ENCODE measurements around the gene LRFN2. TPM values are rescaled to one million over a fixed set of nuclear protein-coding genes. Genes with fewer than 3 reads are reported as not detected.
A peak's percentile ranks its signal among the peaks of the same experiment; 100 is the strongest.

The LRFN2 gene
- total RNA-seq, 6 donors from 2014 or later, result 0.06 to 0.20 TPM; not detected in 4

DNA sequence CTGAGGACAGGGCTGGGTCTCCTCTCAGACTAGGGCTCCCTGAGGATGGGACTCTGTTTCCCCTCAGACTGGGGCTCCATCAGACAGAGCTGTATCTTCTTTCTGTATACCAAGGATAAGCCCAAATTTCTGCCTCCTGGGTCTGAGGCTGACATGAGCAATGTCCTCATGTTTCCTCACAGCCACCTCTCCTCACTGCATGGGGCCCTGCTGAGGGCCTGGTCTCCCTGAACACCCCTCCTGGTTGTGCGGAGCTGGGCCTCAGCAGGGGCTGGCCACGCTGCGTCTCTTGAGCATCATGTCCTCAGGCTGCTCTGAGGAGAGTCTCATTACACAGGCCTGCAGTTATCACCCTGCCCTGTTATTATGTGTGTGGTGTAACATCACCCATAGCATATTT lies 144.6 kb downstream of the LRFN2 start:
- DNase-seq, result peak in 1 of 2 donors; percentile 20
- WGBS, 2 donors, result 89 to 98% methylated on average over 3 of the region's 3 CpGs
- TF ChIP-seq POLR2AphosphoS5 (IDR thresholded peaks at IDR 0.05) (no peak), EP300 (IDR thresholded peaks at IDR 0.05) (no peak)

DNA sequence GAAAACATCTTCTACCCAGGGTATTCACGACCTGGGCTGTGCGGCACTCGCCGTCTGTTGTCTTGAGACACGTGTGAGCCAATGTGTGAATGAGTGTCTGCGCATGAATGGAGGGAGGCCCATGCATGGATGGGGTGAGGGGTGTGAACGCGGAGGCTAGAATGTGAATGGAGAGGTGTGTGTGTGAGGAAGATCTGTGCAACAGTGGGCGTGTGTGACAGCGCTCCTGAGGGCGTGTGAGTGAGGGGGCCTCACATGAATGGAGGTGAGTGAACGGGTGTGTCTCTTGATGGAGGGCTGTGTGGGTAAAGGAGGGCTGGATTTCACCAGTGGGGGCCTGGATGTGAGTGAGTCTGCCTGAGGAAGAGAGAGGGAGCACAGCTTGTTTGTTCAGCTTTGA lies 146.0 kb downstream of the LRFN2 start:
- ATAC-seq (ENCODE audit: low FRiP score in 2 of 2) (no peak), DNase-seq (no peak)
- H3K27me3 ChIP-seq, result no peaks in the 10 kb centered on the region
- H3K4me3 ChIP-seq, result no peak overlapping the region
- H3K9me3 ChIP-seq, result no peaks in the 10 kb centered on the region
- no peaks in the 10 kb centered on the region for H3K4me1 ChIP-seq
- 89 to 94% methylated on average over 12 of the region's 12 CpGs for whole genome bisulfite sequencing, 2 donors
- no peaks in the 10 kb centered on the region for H3K36me3 ChIP-seq
- TF ChIP-seq EP300 (IDR thresholded peaks at IDR 0.05), result no peak
- TF ChIP-seq, protein P1, sequence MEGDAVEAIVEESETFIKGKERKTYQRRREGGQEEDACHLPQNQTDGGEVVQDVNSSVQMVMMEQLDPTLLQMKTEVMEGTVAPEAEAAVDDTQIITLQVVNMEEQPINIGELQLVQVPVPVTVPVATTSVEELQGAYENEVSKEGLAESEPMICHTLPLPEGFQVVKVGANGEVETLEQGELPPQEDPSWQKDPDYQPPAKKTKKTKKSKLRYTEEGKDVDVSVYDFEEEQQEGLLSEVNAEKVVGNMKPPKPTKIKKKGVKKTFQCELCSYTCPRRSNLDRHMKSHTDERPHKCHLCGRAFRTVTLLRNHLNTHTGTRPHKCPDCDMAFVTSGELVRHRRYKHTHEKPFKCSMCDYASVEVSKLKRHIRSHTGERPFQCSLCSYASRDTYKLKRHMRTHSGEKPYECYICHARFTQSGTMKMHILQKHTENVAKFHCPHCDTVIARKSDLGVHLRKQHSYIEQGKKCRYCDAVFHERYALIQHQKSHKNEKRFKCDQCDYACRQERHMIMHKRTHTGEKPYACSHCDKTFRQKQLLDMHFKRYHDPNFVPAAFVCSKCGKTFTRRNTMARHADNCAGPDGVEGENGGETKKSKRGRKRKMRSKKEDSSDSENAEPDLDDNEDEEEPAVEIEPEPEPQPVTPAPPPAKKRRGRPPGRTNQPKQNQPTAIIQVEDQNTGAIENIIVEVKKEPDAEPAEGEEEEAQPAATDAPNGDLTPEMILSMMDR (IDR thresholded peaks at IDR 0.05), result no peak
- TF ChIP-seq POLR2A (IDR thresholded peaks at IDR 0.05), result no peak
- no peak for TF ChIP-seq POLR2AphosphoS5 (IDR thresholded peaks at IDR 0.05)
- no peak overlapping the region for H3K27ac ChIP-seq

More for the DNA sequence above, 144.6 kb downstream of the LRFN2 start:
- H3K9me3 ChIP-seq, result no peaks in the 10 kb centered on the region
- no peaks in the 10 kb centered on the region for H3K27me3 ChIP-seq
- H3K36me3 ChIP-seq, result no peaks in the 10 kb centered on the region
- H3K4me3 ChIP-seq, result no peak overlapping the region
- no peak for ATAC-seq (ENCODE audit: low FRiP score in 2 of 2)
- no peaks in the 10 kb centered on the region for H3K4me1 ChIP-seq
- no peak overlapping the region for H3K27ac ChIP-seq

DNA sequence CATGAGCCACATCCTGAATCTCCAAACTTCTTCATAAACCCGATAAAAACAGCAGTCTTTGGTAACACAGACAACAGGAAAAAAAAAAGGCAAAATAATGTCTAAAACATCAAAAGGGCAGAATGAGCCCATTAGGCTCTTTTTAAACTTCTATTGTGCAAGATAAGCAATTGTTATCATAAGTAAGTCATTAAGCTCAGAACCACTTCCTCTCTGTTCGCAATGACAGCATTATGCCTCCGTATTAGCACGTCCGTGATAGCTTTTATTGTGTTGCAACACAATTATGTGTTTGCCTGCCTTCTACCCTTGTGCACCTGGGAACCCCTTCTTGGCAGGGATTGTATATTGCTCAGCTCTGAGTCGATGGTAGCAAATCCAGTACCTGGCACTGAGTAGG lies 147.1 kb downstream of the LRFN2 start:
- no peak for TF ChIP-seq EP300 (IDR thresholded peaks at IDR 0.05)
- TF ChIP-seq POLR2AphosphoS5 (IDR thresholded peaks at IDR 0.05), result no peak
- TF ChIP-seq, protein P1 (IDR thresholded peaks at IDR 0.05), result no peak
- TF ChIP-seq POLR2A (IDR thresholded peaks at IDR 0.05), result no peak
- ATAC-seq (ENCODE audit: low FRiP score in 2 of 2), result no peak
- H3K4me1 ChIP-seq, result no peaks in the 10 kb centered on the region
- no peak for DNase-seq
- H3K9me3 ChIP-seq, result no peaks in the 10 kb centered on the region
- no peak overlapping the region for H3K4me3 ChIP-seq
- H3K36me3 ChIP-seq, result no peaks in the 10 kb centered on the region
- no peak overlapping the region for H3K27ac ChIP-seq
- WGBS, 2 donors, result 31 to 32% methylated on average over 6 of the region's 6 CpGs
- no peaks in the 10 kb centered on the region for H3K27me3 ChIP-seq

DNA sequence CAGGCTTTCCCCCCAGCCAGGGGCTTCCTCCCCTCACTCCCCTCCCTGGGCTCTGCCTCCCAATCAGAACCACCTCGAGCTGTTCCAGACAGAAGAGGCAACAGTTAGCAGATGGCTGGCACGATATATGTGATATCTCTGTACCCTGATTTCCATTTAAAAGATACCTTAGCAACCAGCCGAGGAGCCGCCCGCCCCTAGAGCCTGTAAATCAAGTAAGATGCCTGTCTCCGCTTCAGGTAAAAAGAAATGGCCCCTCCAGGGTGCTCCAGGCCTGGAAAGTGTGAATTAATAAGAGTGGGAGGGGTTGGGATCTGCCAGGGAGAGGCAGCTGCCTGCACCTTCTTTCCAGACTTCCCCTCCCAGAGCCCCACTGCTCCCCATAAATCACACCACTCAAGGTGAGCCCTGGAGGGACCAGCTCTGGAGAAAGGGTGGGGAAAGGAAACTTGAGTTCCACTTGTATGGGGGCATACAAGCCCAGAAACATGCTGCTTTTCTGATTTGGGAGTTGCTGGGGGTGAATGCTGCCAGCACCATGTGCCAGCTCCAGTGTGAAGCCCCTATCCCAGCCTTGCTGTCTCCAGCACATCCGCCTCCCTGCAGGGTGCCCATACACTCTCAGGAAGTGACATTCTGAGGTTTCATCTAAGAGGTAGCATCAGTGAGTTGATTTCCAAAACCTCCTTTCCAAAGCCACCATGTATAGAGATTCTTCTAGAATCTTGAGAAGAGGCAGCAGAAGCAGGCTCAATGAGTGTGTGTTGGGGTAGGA lies 148.0 kb downstream of the LRFN2 start:
- Histone ChIP-seq H3K4me1 (no peaks in the 10 kb centered on the region), H3K27me3 (no peaks in the 10 kb centered on the region), H3K27ac (no peak overlapping the region), H3K4me3 (no peak overlapping the region), H3K9me3 (no peaks in the 10 kb centered on the region), H3K36me3 (no peaks in the 10 kb centered on the region)
- whole genome bisulfite sequencing, 2 donors, result 85% methylated on average over 6 to 7 of the region's 7 CpGs
- TF ChIP-seq POLR2A (IDR thresholded peaks at IDR 0.05), result no peak
- no peak for TF ChIP-seq EP300 (IDR thresholded peaks at IDR 0.05)
- no peak for TF ChIP-seq POLR2AphosphoS5 (IDR thresholded peaks at IDR 0.05)
- TF ChIP-seq, protein P1 (IDR thresholded peaks at IDR 0.05), result no peak
- ATAC-seq (ENCODE audit: low FRiP score in 2 of 2) (no peak), DNase-seq (no peak)

DNA sequence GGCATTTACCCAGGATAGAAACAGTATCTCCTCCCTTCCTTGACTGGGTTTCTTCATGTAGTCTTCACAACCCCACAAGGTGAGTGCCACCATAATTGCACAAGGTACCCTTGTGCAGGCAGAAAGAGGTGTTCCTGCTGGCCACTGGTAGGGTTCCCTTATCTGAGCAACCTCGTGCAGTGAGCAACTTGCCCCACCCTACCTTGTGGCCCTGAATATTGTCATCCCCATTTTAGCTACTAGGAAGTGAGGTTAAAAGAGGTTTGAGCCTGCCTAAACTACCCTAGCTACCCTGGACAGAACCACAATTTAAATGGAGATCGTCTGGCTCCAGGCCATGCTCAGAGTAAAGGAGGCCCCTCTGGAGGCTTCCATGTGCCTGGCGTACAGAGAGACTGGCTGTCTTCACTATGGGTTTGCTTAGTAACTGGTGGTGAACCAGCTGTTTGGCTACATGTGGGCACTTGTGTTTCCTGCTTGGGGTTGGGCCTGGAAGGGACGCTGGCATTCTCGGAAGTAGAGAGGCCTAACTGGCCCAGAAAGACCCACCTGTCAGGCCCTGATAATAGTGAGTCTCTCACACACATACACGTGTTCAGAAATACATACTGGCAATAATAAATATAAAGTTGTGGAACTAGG lies 148.8 kb downstream of the LRFN2 start:
- 76 to 86% methylated on average over 5 to 6 of the region's 6 CpGs for WGBS, 2 donors
- no peak for DNase-seq

More for the DNA sequence above, 148.8 kb downstream of the LRFN2 start:
- TF ChIP-seq EP300 (IDR thresholded peaks at IDR 0.05) (no peak), POLR2AphosphoS5 (IDR thresholded peaks at IDR 0.05) (no peak), POLR2A (IDR thresholded peaks at IDR 0.05) (no peak)
- TF ChIP-seq, protein P1 (IDR thresholded peaks at IDR 0.05), result no peak
- Histone ChIP-seq H3K9me3 (no peaks in the 10 kb centered on the region), H3K27me3 (no peaks in the 10 kb centered on the region), H3K4me1 (no peaks in the 10 kb centered on the region), H3K4me3 (no peak overlapping the region), H3K27ac (no peak overlapping the region), H3K36me3 (no peaks in the 10 kb centered on the region)
- ATAC-seq (ENCODE audit: low FRiP score in 2 of 2), result no peak
